GM11168 (cell line): ENCODE measurements around the gene JAK3.
"Not testable (repeated sequence)": the region's sequence is repeated elsewhere in the genome, so short reads cannot be mapped to it uniquely, and the experiment has no call there.

Source experiments
- in situ Hi-C: fragments of 300-500 bp; cut with MboI; formaldehyde crosslinking; loops from one replicate; pipeline ENCODE4 v1.12.0; 2022; ENCODE audit warnings: low sequenced_read_pairs; ENCODE audit not compliant: unreplicated experiment

Gene JAK3

DNA sequence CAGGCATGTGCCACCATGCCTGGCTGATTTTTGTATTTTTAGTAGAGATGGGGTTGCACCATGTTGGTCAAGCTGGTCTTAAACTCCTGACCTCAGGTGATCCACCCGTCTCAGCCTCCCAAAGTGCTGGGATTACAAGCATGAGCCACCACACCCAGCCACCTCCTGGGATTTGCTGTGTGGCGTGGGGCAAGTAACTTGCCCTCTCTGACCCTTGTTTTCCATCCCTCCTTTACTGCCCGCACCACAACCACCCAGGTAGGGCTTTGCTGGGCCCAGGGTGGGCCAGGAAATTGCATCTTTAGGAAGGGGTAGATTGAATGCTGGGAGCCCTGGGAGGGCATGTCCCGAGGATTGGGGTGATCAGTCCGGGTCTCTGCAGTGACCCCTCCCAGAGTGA is 64.1 kb downstream of the JAK3 start:
- in situ Hi-C loops: not testable (repeated sequence)

DNA sequence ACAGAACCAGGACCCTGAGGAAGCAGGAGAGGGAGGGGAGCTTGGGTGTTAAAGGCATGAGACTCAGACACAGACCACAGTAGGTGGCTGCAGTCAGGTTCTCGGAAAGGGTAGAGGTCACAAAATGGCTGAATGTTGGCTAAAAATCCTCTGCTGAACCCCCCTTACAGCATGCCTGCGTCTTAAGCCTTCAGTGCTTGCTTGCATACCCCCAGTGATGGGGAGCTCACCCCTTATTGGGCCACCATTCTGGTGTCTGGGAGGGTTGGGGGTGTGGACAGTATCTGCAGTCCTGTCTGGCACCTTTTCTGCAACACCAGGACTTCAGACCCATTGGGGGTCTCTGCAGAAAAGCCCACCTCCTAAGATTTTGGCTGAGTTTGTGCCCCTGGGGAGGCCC is 67.0 kb downstream of the JAK3 start:
- in situ Hi-C loops: no loop called here

DNA sequence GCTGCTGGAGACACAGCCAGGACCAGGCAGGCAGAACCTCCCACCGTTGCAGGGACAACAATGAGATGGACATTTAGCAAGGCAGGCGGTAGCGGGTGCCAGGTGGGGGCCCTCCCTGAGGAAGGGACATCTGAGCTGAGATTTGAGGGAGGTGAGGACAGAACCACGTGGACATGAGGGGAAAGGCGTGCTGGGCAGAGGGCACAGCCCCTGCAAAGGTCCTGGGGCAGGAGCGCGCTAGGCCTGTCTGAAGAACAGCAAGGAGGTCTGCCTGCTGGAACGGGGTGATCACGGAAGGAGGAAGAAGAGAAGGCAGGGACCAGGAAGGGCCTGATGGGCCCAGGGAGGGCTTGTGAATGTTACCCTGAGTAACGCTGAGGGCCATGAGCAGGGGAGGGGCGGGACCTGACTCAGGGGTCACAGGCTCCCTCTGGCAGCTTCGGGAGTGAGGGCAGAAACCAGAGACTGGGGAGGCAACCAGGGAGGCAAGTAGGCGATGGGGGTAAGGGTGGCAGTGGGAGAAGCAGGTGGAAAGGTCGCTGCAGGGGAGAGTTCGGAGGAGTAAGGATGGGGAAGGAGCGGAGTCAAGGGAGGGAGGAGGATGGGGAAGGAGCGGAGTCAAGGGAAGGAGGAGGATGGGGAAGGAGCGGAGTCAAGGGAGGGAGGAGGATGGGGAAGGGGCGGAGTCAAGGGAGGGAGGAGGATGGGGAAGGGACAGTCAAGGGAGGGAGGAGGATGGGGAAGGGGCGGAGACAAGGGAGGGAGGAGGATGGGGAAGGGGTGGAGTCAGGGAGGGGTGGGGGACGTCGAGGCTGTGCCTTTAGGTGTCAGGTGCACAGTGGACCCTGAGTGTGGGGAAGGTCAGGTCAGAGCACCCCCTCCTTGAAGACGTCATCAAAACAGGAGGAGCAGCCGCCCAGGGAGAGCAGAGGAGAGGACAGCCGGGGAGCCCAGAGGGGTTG is 68.5 kb downstream of the JAK3 start:
- in situ Hi-C loops: loop anchor here (5.0 kb wide), 1 partner anchor 78 kb away; the partner anchor contains the start of gene RPL18A

DNA sequence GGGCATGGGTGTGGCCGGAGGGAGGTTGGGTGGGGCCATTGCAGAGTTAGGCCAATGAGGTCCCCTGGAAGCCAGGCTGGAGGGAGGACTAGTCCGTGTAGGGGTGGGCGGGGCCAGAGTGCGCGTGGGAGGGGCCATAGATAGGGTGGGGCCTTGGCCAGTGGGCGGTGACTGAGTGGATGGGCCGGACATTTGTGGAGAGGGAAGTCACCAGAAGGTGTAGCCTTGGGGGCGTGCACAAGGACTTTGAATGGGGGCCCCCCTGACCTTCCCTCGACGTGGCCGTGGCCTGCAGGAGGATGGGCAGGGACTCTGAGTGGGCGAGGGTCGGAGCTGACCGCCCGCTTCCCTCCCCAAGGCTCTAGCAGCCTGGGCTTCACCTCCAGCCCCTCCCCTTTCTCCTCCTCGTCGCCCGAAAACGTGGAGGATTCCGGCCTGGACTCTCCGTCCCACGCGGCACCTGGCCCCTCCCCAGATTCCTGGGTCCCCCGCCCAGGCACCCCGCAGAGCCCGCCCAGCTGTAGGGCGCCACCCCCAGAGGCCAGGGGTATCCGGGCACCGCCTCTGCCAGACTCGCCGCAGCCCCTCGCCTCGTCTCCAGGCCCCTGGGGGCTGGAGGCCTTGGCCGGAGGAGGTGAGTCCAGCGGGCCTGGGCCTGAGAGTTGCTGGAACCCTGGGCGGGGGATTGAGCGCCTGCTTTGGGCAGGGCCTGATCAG is 69.4 kb downstream of the JAK3 start:
- in situ Hi-C loops: loop anchor here (5.0 kb wide), 1 partner anchor 79 kb away; the partner anchor contains the start of gene RPL18A

DNA sequence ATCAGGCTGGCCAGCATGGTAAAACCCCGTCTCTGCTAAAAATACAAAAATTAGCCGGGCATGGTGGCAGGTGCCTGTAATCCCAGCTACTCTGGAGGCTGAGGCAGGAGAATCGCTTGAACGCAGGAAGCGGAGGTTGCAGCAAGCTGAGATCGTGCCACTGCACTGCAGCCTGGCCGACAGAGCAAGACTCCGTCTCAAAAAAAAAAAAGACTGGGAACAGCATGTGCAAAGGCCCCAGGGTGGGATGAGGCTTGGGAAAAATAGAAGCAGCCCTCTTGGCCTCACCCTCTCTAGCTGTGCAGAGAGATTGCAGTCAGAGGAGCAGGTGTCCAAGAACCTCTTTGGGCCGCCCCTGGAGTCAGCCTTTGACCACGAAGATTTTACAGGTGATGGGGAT is 69.9 kb downstream of the JAK3 start:
- in situ Hi-C loops: loop anchor here (5.0 kb wide), 1 partner anchor 79 kb away; the partner anchor contains the start of gene RPL18A

DNA sequence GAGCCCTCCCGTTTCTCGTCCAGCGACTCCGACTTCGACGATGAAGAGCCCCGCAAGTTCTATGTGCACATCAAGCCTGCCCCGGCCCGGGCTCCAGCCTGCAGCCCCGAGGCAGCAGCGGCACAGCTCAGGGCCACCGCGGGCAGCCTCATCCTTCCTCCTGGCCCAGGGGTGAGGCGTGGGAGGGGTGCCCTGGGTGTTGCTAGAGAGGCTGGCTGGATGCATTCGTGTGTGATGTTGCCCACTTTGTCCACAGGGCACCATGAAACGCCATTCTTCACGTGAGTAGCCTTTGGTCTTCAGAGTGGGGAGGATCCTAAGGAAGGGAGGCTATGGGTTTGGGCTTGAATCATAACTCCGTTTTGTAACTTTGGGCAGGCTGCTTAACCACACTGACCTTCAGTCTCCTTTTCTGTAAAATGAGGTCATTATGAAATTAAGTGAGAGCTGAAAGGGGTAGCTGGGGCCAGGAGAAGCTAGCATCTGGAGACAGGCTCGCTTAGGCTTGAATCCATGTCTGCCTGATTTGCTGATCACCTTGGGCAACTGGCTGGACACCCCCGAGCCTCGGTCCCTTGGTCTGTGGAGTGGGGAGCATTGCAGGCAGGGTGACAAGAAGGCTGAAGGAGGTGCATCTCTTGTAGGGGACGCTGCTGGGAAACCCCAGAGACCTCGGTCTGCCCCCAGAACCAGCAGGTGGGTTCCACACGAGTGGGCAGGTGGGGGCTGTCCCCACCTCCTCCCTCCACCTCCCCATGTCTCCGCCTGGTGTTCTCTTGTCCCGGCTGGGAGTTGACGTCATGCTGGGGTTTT is 71.6 kb downstream of the JAK3 start:
- in situ Hi-C loops: loop anchor here (5.0 kb wide), 1 partner anchor 81 kb away; the partner anchor contains the start of gene RPL18A

DNA sequence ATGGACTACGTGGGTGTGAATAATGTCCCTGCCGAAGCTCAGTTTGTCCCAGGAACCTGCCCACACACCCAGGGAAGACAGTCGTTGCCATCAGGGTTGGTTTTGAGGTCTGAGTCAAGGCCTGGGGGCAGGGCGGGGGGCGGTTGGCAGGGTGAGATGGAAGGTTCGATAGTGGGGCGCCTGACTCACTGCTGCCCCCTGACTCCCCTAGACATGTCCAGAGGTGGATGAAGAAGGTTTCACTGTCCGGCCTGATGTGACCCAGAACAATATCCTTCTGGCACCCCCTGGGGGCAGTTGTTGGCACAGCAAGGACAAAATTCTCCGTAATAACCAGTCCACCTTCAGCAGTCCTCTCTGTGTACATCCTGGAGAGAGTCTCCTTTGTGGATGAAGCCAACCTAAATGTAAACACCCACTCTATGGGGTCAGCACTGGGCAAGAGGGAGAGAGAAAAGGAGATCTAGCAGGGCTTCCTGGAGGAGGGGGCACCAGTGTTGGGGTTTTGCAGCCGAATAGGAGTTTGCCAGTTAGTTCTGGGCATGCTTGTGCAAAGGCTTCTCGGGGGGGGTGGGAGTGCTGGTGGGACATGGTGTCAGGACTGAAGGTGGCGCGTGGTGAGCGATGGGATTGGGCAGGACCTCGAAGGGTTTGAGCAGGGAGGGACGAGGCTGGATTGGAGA is 72.4 kb downstream of the JAK3 start:
- in situ Hi-C loops: loop anchor here (5.0 kb wide), 1 partner anchor 82 kb away; the partner anchor contains the start of gene RPL18A
